Epithelial cell of proximal tubule (primary cell): ENCODE data around the gene PGLYRP1. TPM values are rescaled to one million over a fixed set of nuclear protein-coding genes. Genes with fewer than 3 reads are reported as not detected.

Source experiments
- DNase-seq: peaks from one replicate; pipeline ENCODE4 v3.0.0-alpha.2; 2011; ENCODE audit warnings: low read depth
- H3K4me3 ChIP-seq: 2 replicates; pipeline ENCODE4 v1.5.1; 2011; ENCODE audit warnings: low read depth, mild to moderate bottlenecking, low read length
- CTCF ChIP-seq: conservative IDR thresholded peaks from 2 replicates; pipeline ENCODE4 v1.5.1; 2012; ENCODE audit warnings: low read depth, mild to moderate bottlenecking, low read length
- total RNA-seq: library from RNA; depleted of rRNA; stranded (reverse); fragments of >200 nt; gene quantifications from 2 replicates; pipeline ENCODE4 v1.2.3, GENCODE V29; 2015

PGLYRP1 gene
- total RNA-seq, 1 donor from 2014 or later = not detected

DNA sequence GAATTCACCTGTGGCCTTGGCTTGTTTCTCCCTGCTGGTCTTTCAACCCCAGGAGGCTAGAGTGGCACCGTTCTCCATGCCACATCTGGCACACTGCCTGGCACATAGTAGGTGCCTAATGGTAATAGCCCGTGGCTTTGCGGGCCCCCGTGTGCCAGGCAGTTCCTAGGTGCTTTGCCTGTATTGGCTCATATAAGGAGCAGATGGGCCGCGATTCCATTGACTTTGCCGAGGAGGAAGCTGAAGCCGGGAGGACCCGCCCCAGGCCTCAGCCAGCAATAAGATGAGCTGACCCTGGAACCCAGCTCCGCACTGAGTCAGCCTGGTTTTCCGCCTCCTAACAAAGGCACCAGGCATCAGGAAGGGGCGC lies 807 bp downstream of the PGLYRP1 start:
- no peak for TF ChIP-seq CTCF
- DNase-seq = no peak
- no peak overlapping the region for H3K4me3 ChIP-seq

DNA sequence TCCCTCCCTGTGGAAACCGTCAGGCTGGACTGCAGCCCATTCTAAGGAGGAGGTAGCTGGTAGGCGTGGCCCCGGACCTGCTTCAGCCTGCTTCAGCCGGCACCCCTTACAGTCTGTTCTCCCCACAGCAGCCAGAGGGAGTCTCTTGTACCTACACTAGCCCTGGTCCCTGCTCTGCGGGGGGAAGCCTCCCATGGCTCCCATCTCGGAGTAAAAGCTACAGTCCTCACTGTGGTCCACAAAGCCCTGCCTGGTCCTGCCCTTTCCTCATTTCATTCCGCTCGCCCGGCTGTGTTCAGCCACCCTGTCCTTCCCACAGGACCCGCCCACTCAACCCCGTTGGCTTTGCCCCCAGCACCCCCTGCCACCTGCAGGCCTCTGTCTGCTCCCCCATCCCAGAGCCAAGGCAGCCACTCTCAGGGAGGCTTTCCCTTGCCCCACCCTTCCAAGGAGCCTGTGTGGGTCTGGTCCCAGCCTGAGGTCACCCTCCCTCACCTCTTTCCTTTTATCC lies 1.3 kb downstream of the PGLYRP1 start:
- no peak overlapping the region for H3K4me3 ChIP-seq

DNA sequence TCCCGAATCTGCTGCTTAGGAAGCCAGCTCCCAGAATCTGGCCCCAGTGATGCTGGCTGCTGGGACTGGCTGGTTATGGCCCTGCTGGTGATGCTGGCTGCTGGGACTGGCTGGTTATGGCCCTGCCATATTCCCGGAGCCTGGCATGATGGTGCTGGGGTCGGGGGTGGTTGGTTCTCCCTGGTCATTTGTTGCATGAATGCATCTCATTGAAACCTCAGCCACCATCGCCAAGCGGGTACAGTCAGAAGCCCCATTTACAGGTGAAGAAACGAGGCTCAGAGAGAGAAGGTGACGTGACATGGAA lies 2.1 kb downstream of the PGLYRP1 start:
- no peak overlapping the region for H3K4me3 ChIP-seq
- no peak for TF ChIP-seq CTCF
- DNase-seq = no peak

More for the DNA sequence above, 1.3 kb downstream of the PGLYRP1 start:
- TF ChIP-seq CTCF = no peak
- DNase-seq = no peak

GRCh38 chr19:46019270-46019669 lies 3.6 kb downstream of the PGLYRP1 start:
- TF ChIP-seq CTCF = no peak
- DNase-seq = no peak
- H3K4me3 ChIP-seq = no peak overlapping the region

DNA sequence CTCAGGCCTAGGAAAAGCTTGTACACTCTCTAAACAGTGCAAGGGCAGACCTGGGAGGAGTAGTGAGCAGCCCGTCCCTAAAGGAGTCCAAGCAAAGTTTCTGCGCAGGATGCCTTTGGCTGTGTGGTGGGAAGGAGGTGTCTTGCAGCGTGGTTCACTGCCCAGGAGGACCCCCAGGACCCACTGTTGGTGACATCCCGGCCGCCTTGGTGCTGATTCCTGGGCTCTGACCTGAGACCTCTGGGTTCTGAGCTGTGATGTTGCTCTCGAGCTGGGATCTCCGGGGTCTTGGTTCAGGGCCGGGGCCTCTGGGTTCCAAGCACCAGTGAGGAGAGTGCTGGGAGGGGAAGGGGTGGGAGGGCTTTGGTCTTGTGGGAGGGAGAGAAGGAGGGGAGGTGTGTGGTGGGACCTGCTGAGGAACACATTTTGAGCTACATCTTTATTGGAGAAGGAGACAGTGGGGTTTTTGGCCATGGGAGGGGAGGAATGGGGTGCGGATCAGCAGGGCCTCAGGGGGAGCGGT lies 4.1 kb downstream of the PGLYRP1 start:
- no peak for DNase-seq
- H3K4me3 ChIP-seq = no peak overlapping the region
- no peak for TF ChIP-seq CTCF

- TF ChIP-seq CTCF = no peak
- DNase-seq = no peak
- no peak overlapping the region for H3K4me3 ChIP-seq
These were observed 4.8 kb downstream of the PGLYRP1 start for GRCh38 chr19:46017874-46018675.

DNA sequence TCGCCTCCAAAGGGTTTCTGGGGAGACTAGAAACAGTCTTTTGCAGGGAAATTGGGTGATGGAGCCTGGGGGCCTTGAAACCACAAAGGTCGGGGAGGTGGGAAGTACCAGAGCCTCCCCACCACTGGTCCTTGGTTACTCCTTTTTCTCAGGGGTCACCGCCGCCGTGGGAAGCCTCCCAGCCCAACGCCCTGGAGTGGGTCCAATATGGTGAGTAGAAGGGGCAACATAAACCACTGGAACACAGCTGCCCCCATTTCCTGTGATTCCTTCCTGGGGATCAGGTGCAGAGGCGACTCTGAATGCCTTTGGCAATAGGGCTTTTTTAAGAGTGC lies 5.8 kb downstream of the PGLYRP1 start:
- TF ChIP-seq CTCF = no peak
- H3K4me3 ChIP-seq = no peak overlapping the region
- no peak for DNase-seq
